Measurements from ENCODE around the gene BACH2. TPM values are rescaled to one million over a fixed set of nuclear protein-coding genes. Genes with fewer than 3 reads are reported as not detected.
A peak's percentile ranks its signal among the peaks of the same experiment; 100 is the strongest.
"Not testable (repeated sequence)": the region's sequence is repeated elsewhere in the genome, so short reads cannot be mapped to it uniquely, and the experiment has no call there.

Gene BACH2
- total and polyA plus RNA-seq, 5 donors = 0.61 to 2.8 (median 1.5) TPM

GRCh38 chr6:90035047-90035723 lies 261.5 kb downstream of the BACH2 start:
- Histone ChIP-seq H3K9me3 (ENCODE audit: control insufficient read depth, low read length) (no peaks in the 10 kb centered on the region), H3K4me1 (ENCODE audit: control insufficient read depth, insufficient read depth, low read length) (no peaks in the 10 kb centered on the region), H3K4me3 (ENCODE audit: low read length) (no peak overlapping the region), H3K27me3 (ENCODE audit: control insufficient read depth, insufficient read depth) (no peaks in the 10 kb centered on the region), H3K27ac (ENCODE audit: low read length) (no peak overlapping the region)
- WGBS = 82% methylated on average over 3 of the region's 3 CpGs
- ATAC-seq = no peak
- DNase-seq = no peak
- intact Hi-C loops (cut with DNase I) = no loop called here

GRCh38 chr6:90033746-90034271 lies 262.8 kb downstream of the BACH2 start:
- intact Hi-C loops (cut with DNase I) = no loop called here
- H3K27ac ChIP-seq (ENCODE audit: low read length) = no peak overlapping the region
- no peaks in the 10 kb centered on the region for H3K9me3 ChIP-seq (ENCODE audit: control insufficient read depth, low read length)
- H3K4me3 ChIP-seq (ENCODE audit: low read length) = no peak overlapping the region
- DNase-seq (no peak), ATAC-seq (no peak)
- 80% methylated on average over 3 of the region's 3 CpGs for WGBS
- no peaks in the 10 kb centered on the region for H3K4me1 ChIP-seq (ENCODE audit: control insufficient read depth, insufficient read depth, low read length)
- no peaks in the 10 kb centered on the region for H3K27me3 ChIP-seq (ENCODE audit: control insufficient read depth, insufficient read depth)

GRCh38 chr6:90032489-90033212 lies 264.0 kb downstream of the BACH2 start:
- H3K4me3 ChIP-seq (ENCODE audit: low read length); H3K27me3 ChIP-seq (ENCODE audit: control insufficient read depth, insufficient read depth); intact Hi-C loops (cut with DNase I); H3K9me3 ChIP-seq (ENCODE audit: control insufficient read depth, low read length); DNase-seq; H3K4me1 ChIP-seq (ENCODE audit: control insufficient read depth, insufficient read depth, low read length); H3K27ac ChIP-seq (ENCODE audit: low read length); ATAC-seq: not testable (repeated sequence)
- whole genome bisulfite sequencing = 90% methylated on average over 5 of the region's 5 CpGs

GRCh38 chr6:90028995-90029635 lies 267.5 kb downstream of the BACH2 start:
- Histone ChIP-seq H3K4me1 (ENCODE audit: control insufficient read depth, insufficient read depth, low read length) (no peaks in the 10 kb centered on the region), H3K4me3 (ENCODE audit: low read length) (no peak overlapping the region), H3K27me3 (ENCODE audit: control insufficient read depth, insufficient read depth) (no peaks in the 10 kb centered on the region), H3K27ac (ENCODE audit: low read length) (no peak overlapping the region), H3K9me3 (ENCODE audit: control insufficient read depth, low read length) (no peaks in the 10 kb centered on the region)
- intact Hi-C loops (cut with DNase I) = no loop called here
- ATAC-seq = no peak
- 72% methylated on average over 10 of the region's 10 CpGs for WGBS
- no peak for DNase-seq

GRCh38 chr6:90028066-90028778 lies 268.4 kb downstream of the BACH2 start:
- Histone ChIP-seq H3K4me1 (ENCODE audit: control insufficient read depth, insufficient read depth, low read length) (no peaks in the 10 kb centered on the region), H3K27me3 (ENCODE audit: control insufficient read depth, insufficient read depth) (no peaks in the 10 kb centered on the region), H3K4me3 (ENCODE audit: low read length) (no peak overlapping the region), H3K9me3 (ENCODE audit: control insufficient read depth, low read length) (no peaks in the 10 kb centered on the region), H3K27ac (ENCODE audit: low read length) (no peak overlapping the region)
- 93% methylated on average over 7 of the region's 7 CpGs for WGBS
- intact Hi-C loops (cut with DNase I) = no loop called here
- ATAC-seq = no peak
- no peak for DNase-seq

- H3K9me3 ChIP-seq (ENCODE audit: control insufficient read depth, low read length) = no peaks in the 10 kb centered on the region
- no peak for ATAC-seq
- H3K27me3 ChIP-seq (ENCODE audit: control insufficient read depth, insufficient read depth) = no peaks in the 10 kb centered on the region
- H3K4me1 ChIP-seq (ENCODE audit: control insufficient read depth, insufficient read depth, low read length) = no peaks in the 10 kb centered on the region
- no peak overlapping the region for H3K27ac ChIP-seq (ENCODE audit: low read length)
- 80% methylated on average over 1 of the region's 1 CpG for WGBS
- no peak overlapping the region for H3K4me3 ChIP-seq (ENCODE audit: low read length)
- intact Hi-C loops (cut with DNase I) = no loop called here
- DNase-seq = no peak
Measured at GRCh38 chr6:90026216-90026615, 270.4 kb downstream of the BACH2 start.

- no peak for DNase-seq
- Histone ChIP-seq H3K27me3 (ENCODE audit: control insufficient read depth, insufficient read depth) (no peaks in the 10 kb centered on the region), H3K27ac (ENCODE audit: low read length) (no peak overlapping the region), H3K9me3 (ENCODE audit: control insufficient read depth, low read length) (no peaks in the 10 kb centered on the region), H3K4me3 (ENCODE audit: low read length) (no peak overlapping the region), H3K4me1 (ENCODE audit: control insufficient read depth, insufficient read depth, low read length) (no peaks in the 10 kb centered on the region)
- 62% methylated on average over 5 of the region's 5 CpGs for WGBS
- intact Hi-C loops (cut with DNase I) = no loop called here
- ATAC-seq = peak; percentile 64 to 82
Measured at GRCh38 chr6:90025523-90026061, 271.1 kb downstream of the BACH2 start.

- intact Hi-C loops (cut with DNase I) = no loop called here
- 98% methylated on average over 6 of the region's 6 CpGs for WGBS
- ATAC-seq = no peak
Measured at GRCh38 chr6:90024633-90025032, 272.0 kb downstream of the BACH2 start.

GRCh38 chr6:90021711-90022110 lies 274.9 kb downstream of the BACH2 start:
- no peak for DNase-seq
- no peak for ATAC-seq
- Histone ChIP-seq H3K27ac (ENCODE audit: low read length) (no peak overlapping the region), H3K4me1 (ENCODE audit: control insufficient read depth, insufficient read depth, low read length) (no peaks in the 10 kb centered on the region), H3K4me3 (ENCODE audit: low read length) (no peak overlapping the region), H3K9me3 (ENCODE audit: control insufficient read depth, low read length) (no peaks in the 10 kb centered on the region), H3K27me3 (ENCODE audit: control insufficient read depth, insufficient read depth) (no peaks in the 10 kb centered on the region)
- intact Hi-C loops (cut with DNase I) = no loop called here
- WGBS = 53% methylated on average over 2 of the region's 2 CpGs

More at GRCh38 chr6:90024633-90025032, 272.0 kb downstream of the BACH2 start:
- Histone ChIP-seq H3K4me3 (ENCODE audit: low read length) (no peak overlapping the region), H3K27me3 (ENCODE audit: control insufficient read depth, insufficient read depth) (no peaks in the 10 kb centered on the region), H3K9me3 (ENCODE audit: control insufficient read depth, low read length) (no peaks in the 10 kb centered on the region), H3K27ac (ENCODE audit: low read length) (no peak overlapping the region), H3K4me1 (ENCODE audit: control insufficient read depth, insufficient read depth, low read length) (no peaks in the 10 kb centered on the region)
- no peak for DNase-seq

- Histone ChIP-seq H3K27ac (ENCODE audit: low read length) (no peak overlapping the region), H3K4me3 (ENCODE audit: low read length) (no peak overlapping the region), H3K9me3 (ENCODE audit: control insufficient read depth, low read length) (no peaks in the 10 kb centered on the region), H3K4me1 (ENCODE audit: control insufficient read depth, insufficient read depth, low read length) (no peaks in the 10 kb centered on the region), H3K27me3 (ENCODE audit: control insufficient read depth, insufficient read depth) (no peaks in the 10 kb centered on the region)
- ATAC-seq = no peak
- 86% methylated on average over 2 of the region's 2 CpGs for WGBS
- intact Hi-C loops (cut with DNase I) = no loop called here
- no peak for DNase-seq
Measured at GRCh38 chr6:90020746-90021145, 275.9 kb downstream of the BACH2 start.

Data from right cardiac atrium (tissue), 5 donors.